Adrenal gland (tissue), 5 donors: ENCODE data around the gene POTEB2.
"Not testable (repeated sequence)": the region's sequence is repeated elsewhere in the genome, so short reads cannot be mapped to it uniquely, and the experiment has no call there.

Experiments used
- CTCF ChIP-seq, 6 experiments: fragments of 450-650 bp in 4 of 6; fragments of 200-600 bp in 2 of 6; sonication (generic) in 1 of 6; IDR thresholded peaks; 1 replicate in 5 of 6; 2 replicates in 1 of 6; pipeline versions ENCODE4 v1.5.1 to v1.8.0; 2016 to 2021; ENCODE audit warnings: antibody characterized with exemption in 6 of 6, mild to moderate bottlenecking in 2 of 6, moderate library complexity in 1 of 6
- POLR2A ChIP-seq, 2 donors: fragments of 450-650 bp; IDR thresholded peaks; one replicate each; pipeline ENCODE4 v1.6.1; 2017; ENCODE audit warnings: antibody characterized with exemption in 2 of 2, mild to moderate bottlenecking in 2 of 2, moderate library complexity in 1 of 2
- donor health status: DM: no; HTN: no; CAD: no.

GRCh38 chr15:20878464-20878863 lies 12.3 kb upstream of the POTEB2 start:
- not testable (repeated sequence) for TF ChIP-seq CTCF, POLR2A (IDR thresholded peaks at IDR 0.05)
